CD4-positive, alpha-beta T cell treated with Interferon alpha-2 for 1 hour (primary cell): ENCODE results near the gene VIT.
A peak's percentile ranks its signal among the peaks of the same experiment; 100 is the strongest.

ENCODE experiments used
- DNase-seq, 2 donors: peaks; one replicate each; pipeline ENCODE4 v3.0.0-alpha.2; 2020 to 2022

VIT gene

DNA sequence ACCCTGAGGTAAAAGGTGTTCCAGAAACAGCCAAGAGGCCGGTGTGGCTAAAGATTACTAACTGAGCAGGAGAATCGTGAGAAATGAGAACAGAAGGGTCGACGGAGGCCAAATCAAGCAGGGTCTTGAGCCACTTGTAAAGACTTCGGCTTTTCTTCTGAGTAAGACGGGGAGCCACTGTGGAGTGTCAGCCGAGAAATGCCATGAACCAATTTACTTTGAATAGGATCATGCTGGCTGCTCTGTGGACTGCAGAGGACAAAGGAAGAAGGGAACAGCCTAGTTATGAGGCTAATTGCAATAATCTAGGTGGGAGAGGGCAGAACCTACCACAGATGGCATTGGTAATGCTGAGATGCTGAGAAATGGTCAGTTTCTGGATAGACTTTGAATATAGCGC lies 16.8 kb downstream of the VIT start:
- DNase-seq = no peak

DNA sequence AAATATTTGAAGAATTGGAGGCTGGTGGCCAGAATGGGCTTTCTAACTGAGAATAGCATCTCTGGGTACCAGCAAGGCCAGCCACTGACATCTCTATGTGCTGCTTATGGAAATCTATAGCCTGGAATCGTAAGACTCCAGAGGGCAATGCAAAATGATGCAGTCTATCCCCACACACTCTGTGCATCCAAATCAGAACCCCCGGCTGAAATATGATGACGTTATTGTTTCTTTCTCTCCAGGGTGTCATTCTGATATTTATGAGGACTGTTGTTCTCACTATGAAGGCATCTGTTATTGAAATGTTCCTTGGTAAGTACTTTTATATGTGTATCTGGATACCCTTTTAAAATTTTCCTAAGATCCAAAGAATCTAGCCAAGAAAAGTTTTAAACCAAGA lies 19.6 kb downstream of the VIT start:
- DNase-seq = no peak

DNA sequence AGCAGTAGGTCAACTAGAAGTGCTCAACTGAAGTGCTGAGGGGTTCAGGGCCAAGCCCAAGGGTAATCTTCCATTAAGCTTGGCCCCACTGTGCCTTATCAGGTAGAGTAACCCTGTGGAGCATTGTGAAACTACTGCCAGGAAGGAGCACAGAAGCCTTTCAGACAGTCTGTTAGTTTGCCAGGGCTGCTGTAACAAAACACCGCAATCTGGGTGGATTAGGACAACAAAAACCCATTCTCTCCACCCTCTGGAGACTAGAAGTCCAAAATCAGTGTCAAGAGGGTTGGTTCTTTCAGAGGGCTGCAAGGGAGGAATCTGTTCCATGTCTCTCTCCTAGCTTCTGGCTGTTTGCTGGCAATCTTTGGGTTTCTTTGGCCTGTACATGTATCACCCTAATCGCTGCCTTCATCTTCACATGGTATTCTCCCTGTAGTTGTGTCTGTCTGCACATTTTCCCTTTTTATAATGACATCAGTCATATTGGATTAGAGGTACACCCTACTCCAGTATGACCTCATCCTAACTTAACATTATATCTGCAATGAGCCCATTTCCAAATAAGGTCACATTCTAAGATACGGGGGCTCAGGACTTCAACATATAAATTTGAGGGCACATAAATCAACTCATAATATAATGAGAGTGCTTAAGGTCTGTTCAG lies 21.2 kb downstream of the VIT start:
- no peak for DNase-seq

DNA sequence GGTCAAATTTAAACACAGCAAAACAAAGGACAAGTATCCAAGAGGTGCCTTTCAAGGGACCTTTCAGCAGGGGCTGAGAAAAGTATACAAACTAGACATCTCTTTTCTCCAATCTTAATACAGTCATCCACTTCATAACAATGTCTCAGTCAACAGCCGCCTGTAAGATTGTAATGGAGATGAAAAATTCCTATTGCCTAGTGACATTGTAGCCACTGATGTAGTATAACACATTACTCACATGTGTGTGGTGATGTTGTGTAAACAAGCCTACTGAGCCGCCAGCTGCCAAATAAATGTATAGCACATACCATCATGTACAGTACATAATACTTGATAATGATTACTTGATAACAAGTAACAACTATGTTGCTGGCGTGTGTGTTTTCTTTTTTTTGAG lies 31.0 kb downstream of the VIT start:
- DNase-seq = no peak

DNA sequence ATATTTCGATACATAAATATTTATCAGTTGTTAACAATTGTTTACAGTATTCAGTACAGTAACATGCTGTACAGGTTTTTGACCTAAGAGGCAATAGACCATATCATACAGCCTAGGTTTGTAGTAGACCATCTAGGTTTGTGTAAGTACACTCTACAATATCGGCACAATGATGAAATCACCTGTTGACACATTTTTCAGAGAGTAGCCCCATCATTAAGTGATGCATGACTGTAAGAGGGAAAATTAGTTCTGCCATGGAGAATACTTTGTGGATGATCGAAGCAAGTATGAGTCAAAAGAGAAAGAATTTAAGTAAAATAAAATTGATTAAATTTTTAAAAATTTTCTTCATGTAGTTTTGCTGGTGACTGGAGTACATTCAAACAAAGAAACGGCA lies 32.6 kb downstream of the VIT start:
- no peak for DNase-seq

DNA sequence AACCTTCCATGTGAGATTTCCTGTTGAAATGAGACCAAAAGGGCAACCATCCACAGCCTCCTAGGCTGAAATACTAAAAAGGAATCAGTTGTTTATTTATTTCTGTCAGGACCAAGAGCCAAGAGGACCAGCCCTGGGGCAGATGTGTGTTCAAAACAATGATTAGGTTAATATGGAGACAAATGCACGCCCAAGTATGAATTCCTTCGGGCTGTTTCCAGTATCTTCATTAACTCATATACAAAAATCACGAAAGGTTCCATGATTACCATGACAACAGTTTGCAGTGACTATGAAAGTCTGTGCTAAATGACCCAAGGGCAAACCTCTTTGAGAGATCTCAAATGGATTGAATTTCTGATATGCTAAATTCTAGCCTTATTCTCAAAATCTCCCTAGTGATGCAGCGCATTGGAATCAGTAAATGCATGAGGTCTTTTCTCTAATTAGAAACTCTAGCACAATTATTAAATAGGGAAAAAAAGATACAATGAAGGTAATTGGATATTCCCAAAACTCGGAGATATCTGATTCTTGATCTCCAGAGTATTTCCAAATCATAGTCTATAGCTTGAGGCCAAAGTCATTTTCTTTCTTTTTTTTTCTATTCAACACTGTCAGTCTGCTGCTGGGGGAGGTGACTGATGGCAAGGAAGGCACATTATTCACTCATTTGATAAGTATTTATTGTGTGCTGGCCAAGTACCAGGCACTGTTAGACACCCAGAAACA lies 35.6 kb downstream of the VIT start:
- DNase-seq = no peak

- no peak for DNase-seq
These were observed 36.1 kb downstream of the VIT start for GRCh38 chr2:36732673-36733036.

DNA sequence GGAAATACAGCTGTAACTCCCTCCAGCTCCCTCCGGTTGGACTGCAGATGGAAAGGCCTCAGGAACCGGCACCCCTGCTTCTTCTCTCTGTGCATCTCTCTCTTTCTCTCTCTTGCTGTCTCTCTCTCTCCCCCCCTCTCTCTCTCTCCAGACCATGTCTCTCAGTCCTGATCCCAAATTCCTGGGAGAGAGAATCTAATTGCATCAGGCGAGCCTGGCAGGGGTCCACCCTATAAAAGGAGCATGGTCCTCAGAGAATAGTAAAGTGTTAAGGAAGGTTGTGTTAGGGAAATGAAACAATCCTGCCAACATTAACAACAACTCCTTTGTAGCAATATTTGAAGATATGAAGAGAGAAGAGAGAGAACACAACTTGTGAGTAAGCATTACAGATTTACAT lies 36.7 kb downstream of the VIT start:
- no peak for DNase-seq

DNA sequence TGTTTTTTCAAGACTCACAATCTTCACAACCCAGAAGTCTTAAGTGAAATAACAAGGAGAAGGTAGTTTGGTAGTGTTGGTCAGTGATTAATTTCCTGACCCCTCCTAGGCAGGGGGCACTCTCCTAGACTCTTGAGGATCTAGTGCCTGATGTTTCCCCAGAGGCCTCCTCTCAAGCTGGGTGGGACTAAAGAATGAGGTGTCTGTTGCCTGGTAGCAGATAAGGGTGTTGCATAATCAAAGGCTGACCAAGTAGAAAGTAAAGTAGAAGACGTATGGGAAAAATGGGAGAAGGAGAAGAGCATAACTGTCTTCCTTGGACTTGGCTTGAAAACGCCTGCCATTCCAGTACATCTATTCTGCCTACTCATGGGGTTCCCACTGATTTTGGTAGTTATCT lies 37.8 kb downstream of the VIT start:
- no peak for DNase-seq

GRCh38 chr2:36737131-36737750 lies 40.7 kb downstream of the VIT start:
- no peak for DNase-seq

DNA sequence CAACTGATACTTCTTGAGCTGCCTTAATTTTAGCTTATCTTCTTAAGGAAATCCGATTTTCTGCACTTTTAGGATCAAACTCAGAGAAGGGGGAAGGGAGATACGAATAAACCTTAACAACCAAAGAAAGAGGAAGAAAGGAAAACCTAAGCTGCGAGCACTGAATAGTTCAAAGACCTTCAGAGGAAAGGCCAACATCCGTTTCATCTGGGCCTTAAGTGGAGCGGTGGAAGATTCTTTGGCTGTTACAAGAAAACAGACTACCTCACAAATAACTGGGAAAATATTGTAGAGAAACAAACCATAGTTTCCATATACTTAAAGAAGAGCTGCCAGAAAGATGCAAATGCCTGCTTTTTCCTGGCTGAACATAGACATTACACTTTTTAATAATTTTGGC lies 43.6 kb downstream of the VIT start:
- DNase-seq = no peak

- no peak for DNase-seq
These were observed 44.8 kb downstream of the VIT start for GRCh38 chr2:36741188-36741837.

DNA sequence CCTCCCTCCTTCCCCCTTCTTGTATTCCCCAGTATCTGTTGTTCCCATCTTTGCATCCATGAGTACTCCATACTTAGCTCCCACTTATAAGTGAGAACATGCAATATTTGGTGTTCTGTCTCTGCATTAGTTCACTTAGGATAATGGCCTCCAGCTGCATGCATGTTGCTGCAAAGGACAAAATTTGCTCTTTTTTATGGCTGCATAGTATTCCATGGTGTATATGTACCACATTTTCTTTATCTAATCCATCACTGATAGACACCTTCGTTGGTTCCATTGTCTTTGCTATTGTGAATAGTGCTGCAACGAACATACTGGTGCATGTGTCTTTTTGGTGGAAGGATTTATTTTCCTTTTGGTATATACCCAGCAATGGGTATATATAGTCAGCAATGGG lies 47.4 kb downstream of the VIT start:
- DNase-seq = no peak

DNA sequence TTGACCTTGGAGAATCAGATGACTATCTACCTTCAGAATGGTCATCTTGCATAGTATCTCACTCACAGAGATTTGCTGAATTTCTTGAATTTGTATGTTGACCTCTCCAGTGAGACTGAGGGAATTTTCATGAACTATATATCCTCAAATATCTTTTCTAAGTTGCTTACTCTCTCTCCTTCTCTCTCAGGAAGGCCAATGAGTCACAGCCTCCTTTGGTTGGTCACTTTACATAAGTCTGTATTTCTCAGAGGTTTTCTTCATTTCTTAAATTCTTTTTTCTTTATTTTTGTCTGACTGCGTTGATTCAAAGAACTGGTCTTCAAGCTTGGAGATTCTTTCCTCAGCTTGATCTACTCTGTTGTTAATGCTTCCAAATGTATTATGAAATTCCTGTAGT lies 51.7 kb downstream of the VIT start:
- no peak for DNase-seq

DNA sequence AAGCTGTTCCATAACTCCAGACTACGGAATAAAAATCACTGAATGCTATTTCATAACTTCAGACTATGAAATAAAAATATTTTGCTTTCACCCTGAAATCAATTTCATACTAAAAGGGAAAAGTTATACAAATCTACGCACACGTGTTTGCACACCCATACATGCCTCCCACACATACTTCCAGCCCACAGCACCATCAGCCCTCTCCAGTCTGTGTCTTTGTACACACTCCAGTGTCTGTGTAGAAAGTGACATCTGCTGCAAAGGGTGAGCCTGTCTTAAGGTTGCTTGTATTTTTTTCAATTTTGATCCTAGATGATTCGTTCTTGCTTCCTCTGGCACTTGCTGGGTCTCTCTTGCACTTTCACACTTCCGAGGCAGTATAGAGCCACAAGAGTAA lies 53.6 kb downstream of the VIT start:
- DNase-seq = no peak

DNA sequence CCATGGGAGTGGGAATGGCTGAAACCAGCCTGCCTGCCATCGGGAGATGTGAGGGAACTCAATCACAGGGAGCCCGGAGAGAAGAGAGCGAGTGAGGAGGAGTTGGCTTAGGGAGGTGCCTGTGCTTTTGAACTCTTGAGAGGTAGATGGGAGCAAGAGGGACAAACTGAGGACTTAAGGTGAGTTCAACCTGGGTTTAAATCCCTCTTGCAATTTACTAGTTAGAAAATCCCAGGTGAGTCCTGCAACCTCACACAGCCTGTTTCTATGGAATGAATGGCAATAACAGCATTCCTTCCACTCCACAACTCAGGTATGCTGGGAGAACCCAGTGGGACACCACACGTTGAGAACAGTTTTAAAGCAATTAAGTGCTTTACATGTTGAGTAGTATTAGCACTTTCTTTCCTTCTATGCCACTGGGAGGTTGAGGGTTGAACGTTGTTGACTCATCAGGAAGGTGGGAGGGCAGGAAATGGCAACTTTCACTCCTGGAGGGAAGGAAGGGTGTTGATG lies 57.3 kb downstream of the VIT start:
- DNase-seq = no peak

DNA sequence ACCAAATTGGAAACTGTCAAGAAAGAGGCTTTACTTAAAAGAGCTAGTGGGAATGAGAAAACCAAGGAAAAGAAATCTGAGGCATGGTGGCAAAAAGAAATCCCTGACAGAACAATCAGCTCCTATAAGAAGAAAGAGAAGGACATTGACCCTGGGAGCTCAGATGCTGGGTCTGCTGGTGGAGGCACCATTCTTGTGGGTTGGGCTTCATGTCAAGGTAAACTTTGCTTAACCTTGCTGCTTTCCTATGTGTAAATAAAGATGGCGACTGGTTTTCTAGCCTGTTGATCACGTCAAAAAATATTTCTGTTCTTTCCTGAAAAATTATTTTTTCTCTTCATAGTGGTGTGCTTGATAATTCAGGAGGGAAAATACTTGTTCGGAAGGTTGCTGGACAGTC lies 58.1 kb downstream of the VIT start:
- DNase-seq = no peak

GRCh38 chr2:36756438-36756837 lies 59.9 kb downstream of the VIT start:
- no peak for DNase-seq

GRCh38 chr2:36762764-36763490 lies 66.4 kb downstream of the VIT start:
- DNase-seq = no peak

GRCh38 chr2:36769106-36769505 lies 72.6 kb downstream of the VIT start:
- no peak for DNase-seq

GRCh38 chr2:36770542-36771287 lies 74.2 kb downstream of the VIT start:
- DNase-seq = peak; percentile 10 to 21

DNA sequence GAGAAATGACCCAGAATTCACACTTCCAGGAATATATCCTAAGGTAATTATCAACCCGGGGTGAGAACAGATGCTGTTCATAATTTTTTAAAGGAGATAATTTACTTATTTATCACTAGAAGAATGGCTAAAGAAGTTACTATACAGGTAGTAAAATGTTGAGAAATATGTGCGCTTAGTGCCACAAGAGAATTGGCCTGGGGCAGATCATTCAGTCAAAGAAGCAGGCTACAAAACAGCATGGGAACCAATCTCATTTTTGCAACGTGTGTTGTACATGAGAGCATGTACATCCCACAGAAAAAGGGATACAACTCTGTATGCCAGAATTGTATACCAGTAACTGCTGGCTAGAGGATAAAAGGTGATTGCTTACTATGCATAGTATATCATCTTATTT lies 75.2 kb downstream of the VIT start:
- DNase-seq = no peak
